GM18502 (cell line): ENCODE measurements around the gene SLC23A2.

ENCODE experiments used
- ATAC-seq: cut with Tn5 transposase; IDR thresholded peaks from one replicate; pipeline ENCODE4 v1.9.1; 2021; ENCODE audit warnings: mild to moderate bottlenecking; ENCODE audit not compliant: unreplicated experiment, poor library complexity

The SLC23A2 gene

DNA sequence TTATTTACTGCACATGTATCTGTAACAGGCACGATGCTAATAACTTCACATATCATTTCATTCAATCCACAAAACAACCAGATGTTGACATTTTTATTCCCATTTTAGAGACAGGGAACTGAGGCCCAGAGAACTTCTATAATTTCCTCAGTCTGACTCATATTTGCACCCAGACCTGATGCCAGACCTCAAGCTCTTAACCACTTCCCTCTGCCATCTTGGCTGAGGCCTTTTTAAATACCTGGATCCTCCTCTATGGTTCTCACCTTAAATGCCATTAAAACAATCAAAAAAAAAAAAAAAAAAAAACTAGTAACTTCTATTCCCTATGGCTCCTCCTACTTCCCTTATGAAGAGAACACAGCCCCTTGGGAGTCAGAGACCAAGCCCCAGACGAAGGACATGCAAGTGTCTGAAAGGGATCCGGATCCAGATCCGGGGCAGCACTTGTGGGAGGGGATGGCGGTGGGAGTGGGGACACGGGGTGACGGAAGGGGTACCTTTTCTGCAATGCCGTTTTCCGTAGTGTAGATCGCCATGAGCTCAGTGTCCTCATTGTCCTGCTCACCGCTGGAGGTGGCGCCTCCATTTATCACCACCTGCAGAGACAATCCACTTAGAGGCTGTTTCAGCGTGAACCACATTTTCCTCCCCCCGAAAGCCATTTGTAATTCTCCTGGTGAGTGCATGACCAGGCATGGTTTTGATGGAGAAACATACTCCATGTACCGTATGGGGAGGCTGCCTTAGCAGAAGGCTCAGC, 88.7 kb downstream of the SLC23A2 start:
- no peak for ATAC-seq

DNA sequence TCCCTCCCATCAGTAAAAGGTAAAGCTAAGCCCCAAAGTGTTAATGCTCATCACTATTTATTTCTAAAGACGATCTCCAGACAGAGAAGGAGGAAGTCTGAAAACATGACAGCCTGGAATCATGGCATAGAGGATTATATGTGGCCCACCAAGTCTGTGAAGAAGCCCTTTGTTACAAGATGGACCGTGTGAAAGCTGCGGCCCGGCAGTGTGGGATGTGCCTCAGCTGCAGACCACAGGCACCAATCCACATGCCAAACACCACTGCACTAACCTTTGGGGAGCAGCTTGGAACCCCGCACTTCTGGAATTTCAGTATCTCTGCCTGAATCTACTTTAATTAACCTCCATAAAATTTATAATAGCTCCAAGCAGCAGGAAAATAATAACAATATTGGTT, 90.4 kb downstream of the SLC23A2 start:
- ATAC-seq, result no peak

DNA sequence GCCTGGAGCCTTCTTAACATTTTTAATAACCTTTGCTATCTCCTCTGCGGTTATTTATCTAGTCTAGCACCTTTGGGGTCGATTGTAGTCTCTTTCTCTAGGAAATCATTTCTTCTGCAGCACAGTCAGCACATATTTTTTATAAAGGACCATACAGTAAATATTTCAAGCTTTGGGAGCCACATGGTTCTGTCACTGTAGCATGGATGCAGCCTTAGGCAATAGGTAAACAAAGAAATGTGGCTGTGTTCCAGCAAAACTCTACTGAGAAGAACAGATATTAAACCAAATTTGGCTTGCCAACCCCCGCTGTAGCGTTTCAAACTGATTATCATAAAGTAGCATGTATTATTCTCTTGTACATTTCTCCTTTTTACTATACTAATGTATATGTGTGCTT, 95.7 kb downstream of the SLC23A2 start:
- ATAC-seq, result no peak

DNA sequence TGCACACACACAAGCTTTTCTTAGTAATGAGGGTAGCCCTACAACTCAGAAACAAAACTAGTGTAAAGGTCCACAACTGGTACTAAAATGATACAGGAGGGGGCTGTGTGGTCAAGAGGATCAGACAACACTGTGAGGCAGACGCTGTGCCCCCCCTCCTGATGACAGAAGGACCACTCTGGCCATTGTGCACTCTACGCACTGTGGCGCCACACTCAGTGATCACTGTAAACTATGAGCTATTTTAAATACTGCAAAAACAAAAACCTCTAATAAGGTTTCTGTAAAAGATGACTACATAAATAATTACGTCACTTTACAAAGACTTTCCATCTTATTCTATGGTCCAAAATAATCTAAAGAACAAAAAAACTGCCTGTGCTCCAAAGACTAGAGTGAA, 96.1 kb downstream of the SLC23A2 start:
- no peak for ATAC-seq

- no peak for ATAC-seq
Measured at GRCh38 chr20:4904127-4904860, 97.0 kb downstream of the SLC23A2 start.

- no peak for ATAC-seq
Measured at GRCh38 chr20:4902788-4903187, 98.5 kb downstream of the SLC23A2 start.

GRCh38 chr20:4901031-4901818, 100.1 kb downstream of the SLC23A2 start:
- no peak for ATAC-seq

GRCh38 chr20:4898282-4899244, 102.7 kb downstream of the SLC23A2 start:
- ATAC-seq, result no peak

DNA sequence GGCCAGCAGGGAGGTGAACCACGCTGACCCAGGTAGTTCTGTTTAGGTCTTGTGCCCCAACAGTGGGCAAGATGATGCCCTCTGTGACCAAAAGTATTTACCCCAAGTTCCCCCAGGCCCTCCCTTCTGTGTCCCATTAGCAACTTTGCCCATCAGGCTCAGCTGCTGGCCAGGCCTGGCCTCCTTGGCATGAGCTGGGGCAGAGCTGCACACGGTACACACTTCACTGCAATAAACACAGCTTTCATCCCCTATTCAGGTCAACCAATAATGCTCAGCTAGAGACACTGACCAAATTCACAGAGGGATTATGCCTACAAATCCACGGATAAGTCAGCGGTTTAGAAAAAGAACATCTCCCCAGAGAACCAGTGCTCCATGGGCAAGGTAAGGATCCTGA, 103.7 kb downstream of the SLC23A2 start:
- ATAC-seq, result no peak

GRCh38 chr20:4896971-4897497, 104.3 kb downstream of the SLC23A2 start:
- ATAC-seq, result no peak

- ATAC-seq, result no peak
Measured at GRCh38 chr20:4896119-4896702, 105.1 kb downstream of the SLC23A2 start.

DNA sequence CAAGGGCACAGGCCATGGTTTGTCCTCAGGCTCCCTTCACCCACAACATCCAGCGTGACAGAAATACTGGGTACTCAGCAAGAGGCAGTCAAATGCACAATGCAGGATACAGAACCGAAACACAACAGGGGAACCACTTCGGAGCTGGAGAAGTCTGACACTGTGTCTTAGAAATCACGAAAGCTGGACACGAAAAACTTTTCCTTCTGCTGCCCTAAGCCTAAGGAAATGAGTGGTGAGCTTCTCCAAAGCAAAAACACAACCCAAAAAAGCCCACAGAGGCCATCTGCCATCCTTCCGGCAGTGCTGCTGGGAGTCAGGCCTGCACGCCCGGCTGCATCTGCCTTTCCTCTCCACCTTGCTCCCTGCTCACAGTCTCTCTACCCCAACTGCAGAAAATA, 106.3 kb downstream of the SLC23A2 start:
- ATAC-seq, result peak; percentile 48

GRCh38 chr20:4894409-4894808, 106.9 kb downstream of the SLC23A2 start:
- peak; percentile 10 for ATAC-seq

DNA sequence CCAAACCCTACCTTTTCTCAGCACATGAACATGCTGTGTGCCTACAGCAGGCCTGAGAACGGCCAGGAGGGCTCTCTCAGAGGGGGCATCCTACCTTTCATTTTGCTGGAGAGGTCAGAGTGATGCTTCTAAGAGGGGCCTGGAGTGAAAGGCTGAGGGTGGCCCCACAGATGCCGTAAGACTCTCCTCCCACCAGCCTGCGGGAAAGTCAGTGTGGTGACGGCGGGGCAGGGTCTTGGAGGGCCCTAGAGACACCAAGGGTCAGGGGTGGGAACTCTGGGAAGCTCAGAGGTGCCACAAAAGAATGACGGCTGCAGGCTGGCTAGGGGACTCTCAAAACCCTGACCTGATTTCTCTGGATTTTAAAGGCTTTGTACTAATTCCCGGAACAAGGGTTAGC, 107.6 kb downstream of the SLC23A2 start:
- ATAC-seq, result no peak

DNA sequence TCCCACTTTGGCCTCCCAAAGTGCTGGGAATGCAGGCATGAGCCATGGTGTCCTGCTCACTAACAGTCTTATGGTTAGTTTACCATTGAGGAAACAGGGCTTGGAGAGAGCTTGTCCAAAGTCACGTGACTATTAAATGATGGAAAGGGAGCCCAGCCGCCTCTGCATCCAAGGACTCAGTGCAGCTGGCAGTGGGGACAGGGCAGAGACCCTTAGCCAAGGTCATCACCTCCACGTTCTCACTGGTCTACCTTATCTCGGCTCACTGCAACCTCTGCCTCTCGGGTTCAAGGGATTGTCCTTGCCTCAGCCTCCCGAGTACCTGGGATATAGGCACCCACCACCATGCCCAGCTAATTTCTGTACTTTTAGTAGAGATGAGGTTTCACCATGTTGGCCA, 109.3 kb downstream of the SLC23A2 start:
- ATAC-seq, result no peak

DNA sequence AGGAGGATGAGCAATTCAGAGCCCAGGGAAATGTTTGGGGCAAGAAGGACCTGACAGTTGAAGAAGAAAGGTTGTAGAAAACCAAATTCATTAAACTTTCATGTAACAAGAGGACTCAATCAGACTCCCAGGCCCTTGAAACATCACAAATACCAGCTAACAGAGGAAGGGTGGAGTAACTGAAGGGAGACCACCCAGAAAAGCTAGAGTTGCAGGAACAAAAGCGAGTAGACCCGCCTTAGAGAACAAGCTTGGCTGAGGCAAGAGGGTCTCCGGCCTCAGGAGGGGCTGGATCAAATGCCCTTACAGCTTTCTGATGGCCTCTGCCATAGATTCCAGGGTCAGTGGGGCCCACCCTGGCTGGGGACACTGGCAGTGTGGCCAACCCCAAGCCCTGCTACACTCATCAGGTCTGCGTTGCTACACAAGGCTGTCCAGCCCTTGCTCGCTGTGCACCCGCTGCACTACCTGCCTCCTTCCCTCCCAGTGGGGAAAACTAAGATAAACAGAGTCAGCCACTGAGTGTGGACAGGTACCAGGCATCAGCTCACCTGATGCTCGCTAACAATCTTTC, 110.0 kb downstream of the SLC23A2 start:
- ATAC-seq, result no peak

- no peak for ATAC-seq
Measured at GRCh38 chr20:4889446-4889845, 111.9 kb downstream of the SLC23A2 start.

GRCh38 chr20:4887586-4887985, 113.7 kb downstream of the SLC23A2 start:
- ATAC-seq, result no peak
